ENCODE results near the gene ZFHX3. TPM values are rescaled to one million over a fixed set of nuclear protein-coding genes. Genes with fewer than 3 reads are reported as not detected.

ZFHX3 gene
- total and polyA plus RNA-seq, 2 donors (not counting 1 experiment from before 2014, with no cell fraction given), result 4.7 to 7.3 TPM

GRCh38 chr16:72794319-72794718 lies 253.6 kb downstream of the ZFHX3 start:
- no peak overlapping the region for H3K9ac ChIP-seq (ENCODE audit: insufficient read depth, low read length)
- no peak overlapping the region for H3K27ac ChIP-seq (ENCODE audit: insufficient read depth, low read length)
- H3K27me3 ChIP-seq (ENCODE audit: control insufficient read depth, insufficient read depth, low read length), result no peaks in the 10 kb centered on the region
- H3K4me2 ChIP-seq (ENCODE audit: extremely low read depth, insufficient read depth, low read length), result no peak overlapping the region
- TF ChIP-seq EZH2 (IDR thresholded peaks at IDR 0.05; ENCODE audit: low read length, missing control alignments) (no peak), CTCF (conservative IDR thresholded peaks at IDR 0.05 in 1 of 2, IDR thresholded peaks at IDR 0.05 in 1 of 2; ENCODE audit: low read depth in 1 of 2, low read length in 2 of 2) (no peak)
- DNase-seq (ENCODE audit: low read depth in 2 of 2), result no peak
- H3K9me3 ChIP-seq (ENCODE audit: control insufficient read depth, insufficient read depth, low read depth, low read length), result no peaks in the 10 kb centered on the region
- H2AFZ ChIP-seq (ENCODE audit: low read length), result no peak overlapping the region
- peaks cover 32% of the 10 kb centered on the region for H3K36me3 ChIP-seq (ENCODE audit: control insufficient read depth, insufficient read depth, low read length)
- no peaks in the 10 kb centered on the region for H4K20me1 ChIP-seq (ENCODE audit: control insufficient read depth, extremely low read depth, insufficient read depth, low read length)
- no peaks in the 10 kb centered on the region for H3K4me1 ChIP-seq (ENCODE audit: control insufficient read depth, extremely low read depth, insufficient read depth, low read length)
- no peaks in the 10 kb centered on the region for H3K79me2 ChIP-seq (ENCODE audit: control insufficient read depth, insufficient read depth, low read length)
- H3K4me3 ChIP-seq (replicated peaks in 1 of 4; ENCODE audit: control extremely low read depth in 1 of 4, insufficient read depth in 1 of 4, low read depth in 3 of 4, low read length in 4 of 4), result no peak overlapping the region

- Histone ChIP-seq H3K27ac (ENCODE audit: insufficient read depth, low read length) (no peak overlapping the region), H3K79me2 (ENCODE audit: control insufficient read depth, insufficient read depth, low read length) (no peaks in the 10 kb centered on the region), H4K20me1 (ENCODE audit: control insufficient read depth, extremely low read depth, insufficient read depth, low read length) (no peaks in the 10 kb centered on the region), H3K9ac (ENCODE audit: insufficient read depth, low read length) (no peak overlapping the region), H3K9me3 (ENCODE audit: control insufficient read depth, insufficient read depth, low read depth, low read length) (no peaks in the 10 kb centered on the region), H3K4me2 (ENCODE audit: extremely low read depth, insufficient read depth, low read length) (no peak overlapping the region), H3K4me3 (replicated peaks in 1 of 4; ENCODE audit: control extremely low read depth in 1 of 4, insufficient read depth in 1 of 4, low read depth in 3 of 4, low read length in 4 of 4) (no peak overlapping the region), H3K27me3 (ENCODE audit: control insufficient read depth, insufficient read depth, low read length) (no peaks in the 10 kb centered on the region), H3K36me3 (ENCODE audit: control insufficient read depth, insufficient read depth, low read length) (peaks cover 32% of the 10 kb centered on the region), H2AFZ (ENCODE audit: low read length) (no peak overlapping the region), H3K4me1 (ENCODE audit: control insufficient read depth, extremely low read depth, insufficient read depth, low read length) (peaks cover 1% of the 10 kb centered on the region)
- no peak for DNase-seq (ENCODE audit: low read depth in 2 of 2)
- TF ChIP-seq CTCF (conservative IDR thresholded peaks at IDR 0.05 in 1 of 2, IDR thresholded peaks at IDR 0.05 in 1 of 2; ENCODE audit: low read depth in 1 of 2, low read length in 2 of 2) (no peak), EZH2 (IDR thresholded peaks at IDR 0.05; ENCODE audit: low read length, missing control alignments) (no peak)
Observed at GRCh38 chr16:72793716-72794115, 254.2 kb downstream of the ZFHX3 start.

- Histone ChIP-seq H3K36me3 (ENCODE audit: control insufficient read depth, insufficient read depth, low read length) (peaks cover 32% of the 10 kb centered on the region), H3K79me2 (ENCODE audit: control insufficient read depth, insufficient read depth, low read length) (no peaks in the 10 kb centered on the region), H3K4me2 (ENCODE audit: extremely low read depth, insufficient read depth, low read length) (no peak overlapping the region), H3K4me1 (ENCODE audit: control insufficient read depth, extremely low read depth, insufficient read depth, low read length) (peaks cover 6% of the 10 kb centered on the region), H3K27me3 (ENCODE audit: control insufficient read depth, insufficient read depth, low read length) (no peaks in the 10 kb centered on the region), H3K9me3 (ENCODE audit: control insufficient read depth, insufficient read depth, low read depth, low read length) (no peaks in the 10 kb centered on the region), H3K27ac (ENCODE audit: insufficient read depth, low read length) (no peak overlapping the region), H3K9ac (ENCODE audit: insufficient read depth, low read length) (no peak overlapping the region), H2AFZ (ENCODE audit: low read length) (no peak overlapping the region), H4K20me1 (ENCODE audit: control insufficient read depth, extremely low read depth, insufficient read depth, low read length) (no peaks in the 10 kb centered on the region), H3K4me3 (replicated peaks in 1 of 4; ENCODE audit: control extremely low read depth in 1 of 4, insufficient read depth in 1 of 4, low read depth in 3 of 4, low read length in 4 of 4) (no peak overlapping the region)
- no peak for DNase-seq (ENCODE audit: low read depth in 2 of 2)
- TF ChIP-seq CTCF (conservative IDR thresholded peaks at IDR 0.05 in 1 of 2, IDR thresholded peaks at IDR 0.05 in 1 of 2; ENCODE audit: low read depth in 1 of 2, low read length in 2 of 2) (no peak), EZH2 (IDR thresholded peaks at IDR 0.05; ENCODE audit: low read length, missing control alignments) (no peak)
Observed at GRCh38 chr16:72793017-72793416, 254.9 kb downstream of the ZFHX3 start.

Data from fibroblast of lung (primary cell).